Breast epithelium (tissue), 4 donors: ENCODE data around the gene SEPHS2. TPM values are rescaled to one million over a fixed set of nuclear protein-coding genes. Genes with fewer than 3 reads are reported as not detected.
"Not testable (repeated sequence)": the region's sequence is repeated elsewhere in the genome, so short reads cannot be mapped to it uniquely, and the experiment has no call there.

Experiments used
- DNase-seq, 2 donors: peaks; one replicate each; pipeline ENCODE4 v3.0.0-alpha.2; 2019; ENCODE audit warnings: low spot score in 2 of 2
- H3K27ac ChIP-seq, 2 donors: fragments of 200-600 bp; sonication (generic) in 1 of 2; one replicate each; pipeline ENCODE4 v1.5.1; 2016 to 2019; ENCODE audit warnings: mild to moderate bottlenecking in 1 of 2
- H3K27me3 ChIP-seq, 2 donors: fragments of 200-600 bp; sonication (generic) in 1 of 2; one replicate each; pipeline versions ENCODE4 v1.5.1 to v1.6.0; 2017 to 2019; ENCODE audit warnings: control low read depth in 1 of 2, mild to moderate bottlenecking in 1 of 2
- H3K36me3 ChIP-seq: fragments of 200-600 bp; one replicate; pipeline ENCODE4 v1.5.1; 2019
- H3K4me1 ChIP-seq, 2 donors: fragments of 200-600 bp; sonication (generic); one replicate each; pipeline ENCODE4 v1.5.1; 2016 to 2019; ENCODE audit warnings: control low read depth in 1 of 2
- H3K4me3 ChIP-seq, 3 donors: fragments of 200-600 bp; sonication (generic); 1 replicate in 2 of 3; 2 replicates in 1 of 3; pipeline ENCODE4 v1.5.1; 2016 to 2019; ENCODE audit warnings: mild to moderate bottlenecking in 3 of 3, moderate library complexity in 2 of 3
- H3K9me3 ChIP-seq, 2 donors: fragments of 200-600 bp; sonication (generic) in 1 of 2; one replicate each; pipeline ENCODE4 v1.5.1; 2016 to 2019; ENCODE audit warnings: control low read depth in 1 of 2
- CTCF ChIP-seq, 3 donors: fragments of 450-650 bp; IDR thresholded peaks; one replicate each; pipeline ENCODE4 v1.5.1; 2016 to 2017; ENCODE audit warnings: antibody characterized with exemption in 3 of 3, mild to moderate bottlenecking in 3 of 3, moderate library complexity in 3 of 3
- POLR2A ChIP-seq: fragments of 450-650 bp; IDR thresholded peaks from one replicate; pipeline ENCODE4 v1.6.1; 2016; ENCODE audit warnings: antibody characterized with exemption, mild to moderate bottlenecking, moderate library complexity
- POLR2AphosphoS5 ChIP-seq, 3 donors: sonication (generic); formaldehyde crosslinking; IDR thresholded peaks; one replicate each; pipeline ENCODE4 v1.6.1; 2017; ENCODE audit warnings: antibody characterized with exemption in 3 of 3
- intact Hi-C: fragments of 100-400 bp; cut with DNase I; formaldehyde crosslinking; loops from one replicate; pipeline ENCODE4 v1.15.1; 2023; ENCODE audit warnings: low total_unique reads
- total RNA-seq, 3 donors: library from RNA; depleted of rRNA; stranded (reverse); fragments of >200 nt; gene quantifications; one replicate each; pipeline ENCODE4 v1.1.0, GENCODE V29; 2016

The SEPHS2 gene
- total RNA-seq, 3 donors from 2014 or later, result 28.8 to 44.5 (median 40.6) TPM

GRCh38 chr16:30473231-30474073 is 27.8 kb upstream of the SEPHS2 start:
- Histone ChIP-seq H3K27me3 (peaks cover 0 to 10% of the 10 kb centered on the region in 2 donors), H3K4me3 (peak overlapping the region in 2 of 3 donors; percentile 11 to 20), H3K9me3 (no peaks in the 10 kb centered on the region), H3K36me3 (no peaks in the 10 kb centered on the region), H3K27ac (no peak overlapping the region), H3K4me1 (no peaks in the 10 kb centered on the region)
- no peak for TF ChIP-seq POLR2A
- no peak for DNase-seq
- intact Hi-C loops, result no loop called here

- no peaks in the 10 kb centered on the region for H3K9me3 ChIP-seq
- peaks cover 0 to 10% of the 10 kb centered on the region in 2 donors for H3K27me3 ChIP-seq
- peak in 1 of 2 donors; percentile 24 for DNase-seq
- no peak within 1 kb of the TSS for H3K27ac ChIP-seq
- H3K36me3 ChIP-seq, result no peaks in the 10 kb centered on the region
- intact Hi-C loops, result no loop called here
- H3K4me1 ChIP-seq, result no peaks in the 10 kb centered on the region
- no peak for TF ChIP-seq CTCF (IDR thresholded peaks at IDR 0.05)
- TF ChIP-seq POLR2AphosphoS5 (IDR thresholded peaks at IDR 0.05), result peak in 1 of 3 donors; percentile 24
- TF ChIP-seq POLR2A, result no peak
- peak within 1 kb of the TSS in 2 of 3 donors; percentile 11 to 20 for H3K4me3 ChIP-seq
Measured at GRCh38 chr16:30472328-30472942, 26.8 kb upstream of the SEPHS2 start, which contains the start of gene ITGAL. ITGAL (plus strand) TSS chr16:30472742; CDS start chr16:30472838, 96 bp downstream.

- no peak for DNase-seq
Measured at GRCh38 chr16:30470632-30470995, 24.9 kb upstream of the SEPHS2 start.

GRCh38 chr16:30470170-30470512 is 24.5 kb upstream of the SEPHS2 start:
- peaks cover 0 to 10% of the 10 kb centered on the region in 2 donors for H3K27me3 ChIP-seq
- no peak for DNase-seq
- no peaks in the 10 kb centered on the region for H3K36me3 ChIP-seq
- TF ChIP-seq POLR2A (no peak), POLR2AphosphoS5 (IDR thresholded peaks at IDR 0.05) (no peak), CTCF (IDR thresholded peaks at IDR 0.05) (no peak)
- no peak overlapping the region for H3K27ac ChIP-seq
- H3K4me1 ChIP-seq, result no peaks in the 10 kb centered on the region
- H3K9me3 ChIP-seq, result no peaks in the 10 kb centered on the region
- intact Hi-C loops, result no loop called here
- H3K4me3 ChIP-seq, result no peak overlapping the region

More at GRCh38 chr16:30470632-30470995, 24.9 kb upstream of the SEPHS2 start:
- Histone ChIP-seq H3K27ac (no peak overlapping the region), H3K4me3 (no peak overlapping the region), H3K4me1 (no peaks in the 10 kb centered on the region), H3K9me3 (no peaks in the 10 kb centered on the region), H3K27me3 (peaks cover 0 to 10% of the 10 kb centered on the region in 2 donors), H3K36me3 (no peaks in the 10 kb centered on the region)
- TF ChIP-seq CTCF (IDR thresholded peaks at IDR 0.05) (no peak), POLR2AphosphoS5 (IDR thresholded peaks at IDR 0.05) (no peak), POLR2A (no peak)
- intact Hi-C loops, result no loop called here

- no peaks in the 10 kb centered on the region for H3K36me3 ChIP-seq
- no peak overlapping the region for H3K4me3 ChIP-seq
- no peak for DNase-seq
- TF ChIP-seq POLR2A (no peak), CTCF (IDR thresholded peaks at IDR 0.05) (no peak), POLR2AphosphoS5 (IDR thresholded peaks at IDR 0.05) (no peak)
- no peaks in the 10 kb centered on the region for H3K4me1 ChIP-seq
- no peaks in the 10 kb centered on the region for H3K9me3 ChIP-seq
- intact Hi-C loops, result no loop called here
- no peak overlapping the region for H3K27ac ChIP-seq
- H3K27me3 ChIP-seq, result no peaks in the 10 kb centered on the region
Measured at GRCh38 chr16:30464078-30464477, 18.4 kb upstream of the SEPHS2 start.

- intact Hi-C loops, result not testable (repeated sequence)
Measured at GRCh38 chr16:30461426-30461825, 15.8 kb upstream of the SEPHS2 start.

More at GRCh38 chr16:30461426-30461825, 15.8 kb upstream of the SEPHS2 start:
- not testable (repeated sequence) for DNase-seq, H3K36me3 ChIP-seq, H3K9me3 ChIP-seq, H3K4me3 ChIP-seq, H3K27ac ChIP-seq, H3K4me1 ChIP-seq, H3K27me3 ChIP-seq
